Endothelial cell of umbilical vein (primary cell): ENCODE results near the gene KRT84. TPM values are rescaled to one million over a fixed set of nuclear protein-coding genes. Genes with fewer than 3 reads are reported as not detected.

ENCODE experiments used
- BruUV-seq: library from RNA; stranded (reverse); fragments of 400-500 nt; replicated peaks from 2 replicates; lab custom pipeline; 2021; lab: Mats Ljungman, UMichigan
- CTCF ChIA-PET: fragments of 300-600, 350-600 bp; sonication (Branson Sonifier 250); formaldehyde crosslinking; loops from one replicate; lab custom pipeline; 2021; ENCODE audit warnings: antibody characterized with exemption, inconsistent platforms; lab: Charles Lee
- POLR2A ChIA-PET: fragments of 300-600, 350-600 bp; sonication (Branson Sonifier 250); formaldehyde crosslinking; loops from one replicate; lab custom pipeline; 2021; ENCODE audit warnings: antibody characterized with exemption, inconsistent platforms; lab: Charles Lee
- DNase-seq: peaks from one replicate; pipeline ENCODE4 v3.0.0-alpha.2; 2011; ENCODE audit warnings: low read depth, low spot score
- FAIRE-seq: peaks from 2 replicates; lab custom pipeline; 2011; peaks lifted over from hg19 to GRCh38; lab: Jason Lieb, UNC
- H2AFZ ChIP-seq: 2 replicates; pipeline ENCODE4 v1.6.0; 2012; ENCODE audit warnings: low read depth, low read length, control low read depth, inconsistent platforms
- H3K27ac ChIP-seq: 2 replicates; pipeline ENCODE4 v1.5.1; 2011; ENCODE audit warnings: low read depth, mild to moderate bottlenecking, control low read depth, low read length, moderate library complexity; ENCODE audit not compliant: insufficient read depth
- H3K27me3 ChIP-seq, 2 experiments: 2 replicates each; pipeline versions ENCODE4 v1.6.0 to v1.6.1; 2011; ENCODE audit warnings: low read length in 2 of 2, mixed read lengths in 1 of 2; ENCODE audit not compliant: control insufficient read depth in 2 of 2, insufficient read depth in 2 of 2
- H3K36me3 ChIP-seq, 2 experiments: 2 replicates in 1 of 2; 3 replicates in 1 of 2; pipeline ENCODE4 v1.5.1; 2011; ENCODE audit warnings: low read length in 2 of 2, mild to moderate bottlenecking in 1 of 2, moderate library complexity in 1 of 2; ENCODE audit not compliant: control insufficient read depth in 2 of 2, insufficient read depth in 2 of 2; ENCODE audit errors: extremely low read depth in 1 of 2
- H3K4me1 ChIP-seq: 3 replicates; pipeline ENCODE4 v1.5.1; 2011; ENCODE audit warnings: mild to moderate bottlenecking, low read length; ENCODE audit not compliant: control insufficient read depth, insufficient read depth; ENCODE audit errors: extremely low read depth
- H3K4me2 ChIP-seq: 2 replicates; pipeline ENCODE4 v1.6.1; 2011; ENCODE audit warnings: low read length, control low read depth, mixed read lengths; ENCODE audit not compliant: insufficient read depth
- H3K4me3 ChIP-seq, 3 experiments: fragments of 200-600 bp in 1 of 3; sonication (generic), shearing (Covaris generic) in 1 of 3; replicated peaks in 1 of 3; 2 replicates each; pipeline ENCODE4 v1.5.1; 2011 to 2016; ENCODE audit warnings: control low read depth in 3 of 3, low read length in 3 of 3, mild to moderate bottlenecking in 2 of 3, inconsistent platforms in 1 of 3, low read depth in 1 of 3, moderate library complexity in 1 of 3; ENCODE audit not compliant: insufficient read depth in 1 of 3
- H3K79me2 ChIP-seq: 2 replicates; pipeline ENCODE4 v1.6.0; 2012; ENCODE audit warnings: low read length, inconsistent platforms; ENCODE audit not compliant: control insufficient read depth, insufficient read depth
- H3K9ac ChIP-seq: replicated peaks from 2 replicates; pipeline ENCODE3; 2011; ENCODE audit warnings: low read length, control low read depth; ENCODE audit not compliant: insufficient read depth; ENCODE audit errors: extremely low read depth
- H3K9me1 ChIP-seq: replicated peaks from 3 replicates; pipeline ENCODE4 v1.6.0; 2011; ENCODE audit warnings: mild to moderate bottlenecking, low read length; ENCODE audit not compliant: control insufficient read depth, insufficient read depth; ENCODE audit errors: extremely low read depth
- H3K9me3 ChIP-seq: replicated peaks from 2 replicates; pipeline ENCODE4 v1.5.1; 2012; ENCODE audit warnings: low read length, inconsistent platforms; ENCODE audit not compliant: control insufficient read depth, insufficient read depth
- H4K20me1 ChIP-seq: replicated peaks from 2 replicates; pipeline ENCODE3; 2011; ENCODE audit warnings: mild to moderate bottlenecking, low read length; ENCODE audit not compliant: control insufficient read depth, insufficient read depth; ENCODE audit errors: extremely low read depth
- CTCF ChIP-seq, 2 donors: IDR thresholded peaks; 1 replicate in 1 of 2; 2 replicates in 1 of 2; pipeline ENCODE4 v1.5.1; 2011; ENCODE audit warnings: low read length in 2 of 2, mild to moderate bottlenecking in 2 of 2, moderate library complexity in 2 of 2, control low read depth in 1 of 2, inconsistent platforms in 1 of 2, low read depth in 1 of 2; ENCODE audit not compliant: insufficient read depth in 1 of 2; ENCODE audit errors: extremely low read depth in 1 of 2
- EZH2 ChIP-seq: IDR thresholded peaks from 2 replicates; pipeline ENCODE4 v1.6.1; 2012; ENCODE audit warnings: borderline replicate concordance, low read depth, mild to moderate bottlenecking, moderate library complexity, low read length, inconsistent platforms; ENCODE audit not compliant: severe bottlenecking
- FOS ChIP-seq: IDR thresholded peaks from 2 replicates; pipeline ENCODE4 v1.6.1; 2011; ENCODE audit warnings: mild to moderate bottlenecking, low read length, moderate library complexity, borderline replicate concordance; ENCODE audit not compliant: insufficient read depth
- JUN ChIP-seq: IDR thresholded peaks from 2 replicates; pipeline ENCODE4 v1.6.1; 2011; ENCODE audit warnings: borderline replicate concordance, low read depth; ENCODE audit not compliant: insufficient read length, insufficient read depth
- MAX ChIP-seq: IDR thresholded peaks from 2 replicates; pipeline ENCODE4 v1.6.1; 2011; ENCODE audit not compliant: insufficient read depth, insufficient read length
- POLR2AphosphoS5 ChIP-seq: IDR thresholded peaks from 2 replicates; pipeline ENCODE4 v1.6.1; 2012; ENCODE audit warnings: low read depth, mild to moderate bottlenecking, control low read depth, low read length, moderate library complexity; ENCODE audit not compliant: insufficient read depth
- dilution Hi-C: fragments of 300-500 bp; cut with MboI; formaldehyde crosslinking; loops from one replicate; pipeline ENCODE4 v1.15.0; 2019; ENCODE audit warnings: low sequenced_read_pairs; ENCODE audit not compliant: extremely low pct_ligation_motif_present
- intact Hi-C: fragments of 100-400 bp; cut with micrococcal nuclease; formaldehyde crosslinking; loops from one replicate; pipeline ENCODE4 v1.10.0; 2022
- polyA plus RNA-seq, 4 experiments: library from polyadenylated mRNA; depleted of rRNA in 3 of 4; stranded (reverse) in 3 of 4; unstranded in 1 of 4; fragments of >200 nt; gene quantifications; 2 replicates each; pipeline versions ENCODE4 v1.2.1 to v1.2.3, GENCODE V29; 2011 to 2012; ENCODE audit warnings: missing spikeins in 1 of 4
- total RNA-seq: library from RNA; stranded (reverse); gene quantifications from 2 replicates; pipeline ENCODE4 v1.2.3, GENCODE V29; 2021

The KRT84 gene
- total and polyA plus RNA-seq, 2 donors (not counting 3 experiments of a cell fraction or from before 2014, with no cell fraction given): not detected

DNA sequence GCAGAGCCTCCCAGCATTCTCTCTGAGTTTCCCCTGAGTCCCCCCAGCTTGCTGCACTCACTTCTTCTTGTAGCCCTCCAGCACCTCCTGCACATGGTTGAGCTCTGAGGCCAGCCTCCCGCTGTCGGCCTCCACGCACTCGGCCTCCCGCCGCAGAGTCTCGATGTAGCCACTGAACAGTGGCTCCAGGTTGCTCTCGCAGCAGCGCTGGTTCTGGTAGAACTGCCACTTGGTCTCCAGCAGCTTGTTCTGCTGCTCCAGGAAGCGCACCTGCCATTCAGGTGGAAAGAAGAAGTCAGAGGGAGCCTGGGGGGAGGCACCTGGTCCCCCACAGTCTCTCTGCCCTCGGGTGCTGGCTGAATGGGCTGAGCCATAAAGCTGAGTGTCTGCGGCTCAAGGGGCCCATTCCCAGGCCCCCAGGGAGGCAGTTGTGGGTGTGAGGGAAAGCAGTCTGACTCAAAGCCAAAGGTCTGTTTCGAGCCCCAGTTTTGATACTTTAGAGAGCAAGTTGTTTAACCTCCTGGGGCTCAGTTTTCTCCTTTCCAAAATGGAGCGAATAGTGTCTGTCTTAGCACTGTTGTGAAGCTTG, 20.5 kb downstream of the KRT84 start:
- no peaks in the 10 kb centered on the region for H3K9me3 ChIP-seq
- H3K4me3 ChIP-seq: no peak overlapping the region
- no peaks in the 10 kb centered on the region for H4K20me1 ChIP-seq
- intact Hi-C loops (no loop called here), dilution Hi-C loops (no loop called here)
- H3K4me1 ChIP-seq: no peaks in the 10 kb centered on the region
- no peak overlapping the region for H2AFZ ChIP-seq
- no peak overlapping the region for H3K4me2 ChIP-seq
- no TSS peak for BruUV-seq
- H3K27ac ChIP-seq: no peak overlapping the region
- DNase-seq (no peak), FAIRE-seq (no peak)
- H3K9me1 ChIP-seq: no peaks in the 10 kb centered on the region
- no peaks in the 10 kb centered on the region for H3K36me3 ChIP-seq
- TF ChIP-seq POLR2AphosphoS5: no peak
- TF ChIP-seq EZH2: no peak
- TF ChIP-seq FOS: no peak
- TF ChIP-seq MAX: no peak
- TF ChIP-seq CTCF (IDR thresholded peaks at IDR 0.05; ENCODE audit: extremely low read depth in 1 of 2, insufficient read depth in 1 of 2, low read depth in 1 of 2, low read length in 2 of 2): no peak
- no peak for TF ChIP-seq JUN
- H3K27me3 ChIP-seq: peaks cover 2 to 10% of the 10 kb centered on the region in 2 experiments
- H3K9ac ChIP-seq: no peak overlapping the region
- POLR2A ChIA-PET: no interaction called here
- no peaks in the 10 kb centered on the region for H3K79me2 ChIP-seq
- CTCF ChIA-PET: interaction anchor here (0.8 to 1.6 kb wide), 6 partner anchors 8 to 616 kb away, joined by 3 to 5 read pairs (median 3); no protein-coding TSS in a partner anchor
